KG1 (cell line): ENCODE results near the gene MLH3.
"Not testable (repeated sequence)": the region's sequence is repeated elsewhere in the genome, so short reads cannot be mapped to it uniquely, and the experiment has no call there.

Experiments
- DNase-seq: peaks from one replicate; lab custom pipeline; 2025; lab: John Stamatoyannopoulos, UW

Gene MLH3

GRCh38 chr14:75025082-75025481 lies 26.2 kb downstream of the MLH3 start:
- DNase-seq = no peak

GRCh38 chr14:75023108-75023507 lies 28.2 kb downstream of the MLH3 start:
- DNase-seq = no peak

- DNase-seq = no peak
These were observed 28.6 kb downstream of the MLH3 start for GRCh38 chr14:75022655-75023054.

- DNase-seq = no peak
These were observed 32.6 kb downstream of the MLH3 start for GRCh38 chr14:75018694-75019093.

- DNase-seq = no peak
These were observed 34.5 kb downstream of the MLH3 start for GRCh38 chr14:75016815-75017214.

- no peak for DNase-seq
These were observed 35.8 kb downstream of the MLH3 start for GRCh38 chr14:75015496-75015895.

- DNase-seq = no peak
These were observed 38.0 kb downstream of the MLH3 start for GRCh38 chr14:75013290-75013689.

- no peak for DNase-seq
These were observed 39.8 kb downstream of the MLH3 start for GRCh38 chr14:75011356-75011994.

GRCh38 chr14:75010472-75011093 lies 40.7 kb downstream of the MLH3 start:
- DNase-seq = no peak

- DNase-seq = no peak
These were observed 42.1 kb downstream of the MLH3 start for GRCh38 chr14:75009176-75009575.

GRCh38 chr14:75005357-75005756 lies 45.9 kb downstream of the MLH3 start:
- DNase-seq = no peak

- DNase-seq = no peak
These were observed 47.8 kb downstream of the MLH3 start for GRCh38 chr14:75003250-75004027.

- DNase-seq = peak; percentile 93
These were observed 48.6 kb downstream of the MLH3 start, which contains the start of gene EIF2B2 for GRCh38 chr14:75002392-75003249. TSS of gene EIF2B2 (plus strand) at chr14:75002921. CDS start at chr14:75002991, 70 bp downstream.

GRCh38 chr14:75001899-75002298 lies 49.4 kb downstream of the MLH3 start:
- no peak for DNase-seq

GRCh38 chr14:75001261-75001660 lies 50.0 kb downstream of the MLH3 start:
- DNase-seq = no peak

- not testable (repeated sequence) for DNase-seq
These were observed 55.5 kb downstream of the MLH3 start for GRCh38 chr14:74995781-74996180.

- DNase-seq = not testable (repeated sequence)
These were observed 57.1 kb downstream of the MLH3 start for GRCh38 chr14:74994182-74994581.

- DNase-seq = no peak
These were observed 62.3 kb downstream of the MLH3 start for GRCh38 chr14:74988993-74989392.

GRCh38 chr14:74988131-74988530 lies 63.1 kb downstream of the MLH3 start:
- no peak for DNase-seq

GRCh38 chr14:74985806-74986205 lies 65.5 kb downstream of the MLH3 start:
- DNase-seq = no peak

GRCh38 chr14:74985028-74985310 lies 66.3 kb downstream of the MLH3 start:
- no peak for DNase-seq
